CD1c-positive myeloid dendritic cell (primary cell): ENCODE measurements around the gene SPEN.
A peak's percentile ranks its signal among the peaks of the same experiment; 100 is the strongest.

Source experiments
- DNase-seq: peaks from one replicate; pipeline ENCODE4 v3.0.0-alpha.2; 2016; ENCODE audit errors: extremely low spot score

Gene SPEN

GRCh38 chr1:15948595-15949452, 101.3 kb downstream of the SPEN start:
- DNase-seq, result peak; percentile 72

GRCh38 chr1:15949453-15950245, 102.1 kb downstream of the SPEN start:
- peak; percentile 87 for DNase-seq

- DNase-seq, result no peak
Observed at GRCh38 chr1:15950302-15950701, 102.8 kb downstream of the SPEN start.

- peak; percentile 53 for DNase-seq
Observed at GRCh38 chr1:15950763-15951295, 103.3 kb downstream of the SPEN start.

GRCh38 chr1:15951341-15952153, 104.0 kb downstream of the SPEN start:
- no peak for DNase-seq

GRCh38 chr1:15952317-15953258, 105.1 kb downstream of the SPEN start:
- peak; percentile 83 for DNase-seq

- DNase-seq, result no peak
Observed at GRCh38 chr1:15953294-15953771, 105.8 kb downstream of the SPEN start.

GRCh38 chr1:15953791-15954241, 106.3 kb downstream of the SPEN start:
- no peak for DNase-seq

- no peak for DNase-seq
Observed at GRCh38 chr1:15954316-15954715, 106.8 kb downstream of the SPEN start.

GRCh38 chr1:15955552-15955951, 108.0 kb downstream of the SPEN start:
- DNase-seq, result no peak

GRCh38 chr1:15956150-15956549, 108.6 kb downstream of the SPEN start:
- no peak for DNase-seq

GRCh38 chr1:15957221-15958095, 110.0 kb downstream of the SPEN start:
- no peak for DNase-seq

GRCh38 chr1:15958111-15958510, 110.6 kb downstream of the SPEN start:
- no peak for DNase-seq

GRCh38 chr1:15958793-15959192, 111.3 kb downstream of the SPEN start:
- DNase-seq, result no peak

- DNase-seq, result no peak
Observed at GRCh38 chr1:15959424-15959823, 111.9 kb downstream of the SPEN start.

GRCh38 chr1:15959827-15960446, 112.4 kb downstream of the SPEN start:
- no peak for DNase-seq

- DNase-seq, result no peak
Observed at GRCh38 chr1:15960808-15961207, 113.3 kb downstream of the SPEN start.

- no peak for DNase-seq
Observed at GRCh38 chr1:15961492-15961891, 114.0 kb downstream of the SPEN start.

- no peak for DNase-seq
Observed at GRCh38 chr1:15962176-15962575, 114.7 kb downstream of the SPEN start.
